ENCODE results near the gene AGAP1.

GRCh38 chr2:236161531-236161930, 667.7 kb downstream of the AGAP1 start:
- TF ChIP-seq POLR2A (IDR thresholded peaks at IDR 0.05): no peak
- no peak for TF ChIP-seq CTCF (IDR thresholded peaks at IDR 0.05)
- TF ChIP-seq POLR2AphosphoS5 (IDR thresholded peaks at IDR 0.05): no peak
